ENCODE data around the gene PODXL. TPM values are rescaled to one million over a fixed set of nuclear protein-coding genes. Genes with fewer than 3 reads are reported as not detected.

Gene PODXL
- total RNA-seq, 4 donors from 2014 or later = 13.2 to 40.2 (median 26.6) TPM

DNA sequence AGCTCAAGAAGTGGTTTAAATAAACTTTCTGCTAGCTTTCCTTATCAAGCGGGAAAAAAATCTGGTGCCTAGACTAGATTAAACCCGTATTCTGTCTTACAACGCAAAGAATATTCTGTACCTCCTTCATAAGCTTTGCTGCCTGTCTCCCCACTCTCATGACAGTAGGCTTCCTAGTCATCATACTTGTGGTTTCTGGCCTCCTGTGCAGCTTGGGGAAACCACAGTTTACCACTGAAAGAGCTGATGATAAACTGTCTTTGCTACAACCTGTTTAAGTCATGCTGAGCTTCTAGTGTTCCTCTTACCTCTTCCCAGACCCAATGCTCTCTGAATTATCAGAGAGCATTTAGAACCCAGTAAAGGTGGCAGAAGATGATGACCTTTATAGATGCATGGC is 55.0 kb downstream of the PODXL start:
- WGBS, 2 donors (ENCODE audit: low coverage in 1 of 2) = 57 to 92% methylated on average over 2 to 3 of the region's 3 CpGs
- no peak for ATAC-seq

DNA sequence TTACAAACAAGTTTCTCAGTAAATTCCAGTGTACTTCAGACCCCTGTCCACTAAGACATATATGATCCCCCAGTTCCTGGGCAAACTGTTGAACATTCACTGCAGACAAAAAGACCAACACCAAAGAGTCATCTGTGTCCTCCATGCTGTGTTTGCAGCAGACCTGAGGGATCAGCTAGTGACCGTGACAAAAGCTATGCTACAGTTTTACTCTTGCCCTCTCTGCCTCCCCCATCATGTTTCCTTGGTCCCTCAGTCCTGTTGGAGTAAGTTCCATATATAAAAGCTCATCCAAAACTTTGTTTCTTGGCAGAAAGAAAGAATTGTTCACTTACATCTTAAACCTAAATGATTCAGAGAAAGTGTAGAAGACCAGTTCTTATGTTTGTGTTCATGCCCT is 56.1 kb downstream of the PODXL start:
- Histone ChIP-seq H3K4me1 (peaks cover 0 to 46% (median 13%) of the 10 kb centered on the region in 3 donors), H3K27ac (no peak overlapping the region), H3K9me3 (no peaks in the 10 kb centered on the region), H3K4me3 (no peak overlapping the region), H3K36me3 (peaks cover 0 to 27% of the 10 kb centered on the region in 2 donors), H3K27me3 (no peaks in the 10 kb centered on the region)
- TF ChIP-seq EP300 (IDR thresholded peaks at IDR 0.05) = no peak
- TF ChIP-seq, protein P1, sequence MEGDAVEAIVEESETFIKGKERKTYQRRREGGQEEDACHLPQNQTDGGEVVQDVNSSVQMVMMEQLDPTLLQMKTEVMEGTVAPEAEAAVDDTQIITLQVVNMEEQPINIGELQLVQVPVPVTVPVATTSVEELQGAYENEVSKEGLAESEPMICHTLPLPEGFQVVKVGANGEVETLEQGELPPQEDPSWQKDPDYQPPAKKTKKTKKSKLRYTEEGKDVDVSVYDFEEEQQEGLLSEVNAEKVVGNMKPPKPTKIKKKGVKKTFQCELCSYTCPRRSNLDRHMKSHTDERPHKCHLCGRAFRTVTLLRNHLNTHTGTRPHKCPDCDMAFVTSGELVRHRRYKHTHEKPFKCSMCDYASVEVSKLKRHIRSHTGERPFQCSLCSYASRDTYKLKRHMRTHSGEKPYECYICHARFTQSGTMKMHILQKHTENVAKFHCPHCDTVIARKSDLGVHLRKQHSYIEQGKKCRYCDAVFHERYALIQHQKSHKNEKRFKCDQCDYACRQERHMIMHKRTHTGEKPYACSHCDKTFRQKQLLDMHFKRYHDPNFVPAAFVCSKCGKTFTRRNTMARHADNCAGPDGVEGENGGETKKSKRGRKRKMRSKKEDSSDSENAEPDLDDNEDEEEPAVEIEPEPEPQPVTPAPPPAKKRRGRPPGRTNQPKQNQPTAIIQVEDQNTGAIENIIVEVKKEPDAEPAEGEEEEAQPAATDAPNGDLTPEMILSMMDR (IDR thresholded peaks at IDR 0.05) = no peak
- TF ChIP-seq POLR2AphosphoS5 (IDR thresholded peaks at IDR 0.05) = no peak
- no peak for TF ChIP-seq POLR2A (IDR thresholded peaks at IDR 0.05)
- ATAC-seq = no peak
- WGBS, 2 donors (ENCODE audit: low coverage in 1 of 2) = 100% methylated on average over 1 of the region's 1 CpG; no CpG with 5 or more reads in 1 of the 2 donors

More for the DNA sequence above, 55.0 kb downstream of the PODXL start:
- Histone ChIP-seq H3K4me3 (no peak overlapping the region), H3K27ac (peak overlapping the region in 1 of 4 donors; percentile 60), H3K9me3 (no peaks in the 10 kb centered on the region), H3K27me3 (no peaks in the 10 kb centered on the region), H3K36me3 (peaks cover 0 to 33% of the 10 kb centered on the region in 2 donors), H3K4me1 (peaks cover 0 to 46% (median 13%) of the 10 kb centered on the region in 3 donors)
- no peak for TF ChIP-seq EP300 (IDR thresholded peaks at IDR 0.05)
- TF ChIP-seq, protein P1 (IDR thresholded peaks at IDR 0.05) = no peak
- TF ChIP-seq POLR2AphosphoS5 (IDR thresholded peaks at IDR 0.05) = no peak

DNA sequence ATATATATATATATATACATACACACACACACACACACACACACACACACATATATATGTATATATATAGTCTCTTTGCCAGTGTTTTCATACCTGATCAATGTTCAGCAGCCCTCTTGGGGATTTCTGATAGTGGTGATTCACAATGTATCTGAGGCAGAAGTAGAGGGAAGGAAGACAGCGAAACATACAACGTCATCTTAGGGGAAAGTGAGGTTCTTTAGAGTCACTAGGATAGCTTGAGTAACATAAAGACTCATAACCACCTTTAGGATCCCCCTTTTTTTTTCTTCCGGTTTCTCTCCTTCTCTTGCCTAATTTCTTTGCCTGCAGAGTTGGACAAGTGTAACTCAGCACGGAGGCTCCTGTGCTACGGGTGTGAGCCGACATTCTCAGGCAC is 56.6 kb downstream of the PODXL start:
- no peak for ATAC-seq
- 88 to 89% methylated on average over 4 to 6 of the region's 6 CpGs for WGBS, 2 donors (ENCODE audit: low coverage in 1 of 2)
- Histone ChIP-seq H3K27me3 (no peaks in the 10 kb centered on the region), H3K4me1 (peaks cover 0 to 45% (median 13%) of the 10 kb centered on the region in 3 donors), H3K27ac (no peak overlapping the region), H3K9me3 (no peaks in the 10 kb centered on the region), H3K4me3 (no peak overlapping the region), H3K36me3 (peaks cover 0 to 27% of the 10 kb centered on the region in 2 donors)
- TF ChIP-seq POLR2A (IDR thresholded peaks at IDR 0.05) = no peak
- TF ChIP-seq, protein P1 (IDR thresholded peaks at IDR 0.05) = no peak
- no peak for TF ChIP-seq POLR2AphosphoS5 (IDR thresholded peaks at IDR 0.05)
- TF ChIP-seq EP300 (IDR thresholded peaks at IDR 0.05) = no peak

DNA sequence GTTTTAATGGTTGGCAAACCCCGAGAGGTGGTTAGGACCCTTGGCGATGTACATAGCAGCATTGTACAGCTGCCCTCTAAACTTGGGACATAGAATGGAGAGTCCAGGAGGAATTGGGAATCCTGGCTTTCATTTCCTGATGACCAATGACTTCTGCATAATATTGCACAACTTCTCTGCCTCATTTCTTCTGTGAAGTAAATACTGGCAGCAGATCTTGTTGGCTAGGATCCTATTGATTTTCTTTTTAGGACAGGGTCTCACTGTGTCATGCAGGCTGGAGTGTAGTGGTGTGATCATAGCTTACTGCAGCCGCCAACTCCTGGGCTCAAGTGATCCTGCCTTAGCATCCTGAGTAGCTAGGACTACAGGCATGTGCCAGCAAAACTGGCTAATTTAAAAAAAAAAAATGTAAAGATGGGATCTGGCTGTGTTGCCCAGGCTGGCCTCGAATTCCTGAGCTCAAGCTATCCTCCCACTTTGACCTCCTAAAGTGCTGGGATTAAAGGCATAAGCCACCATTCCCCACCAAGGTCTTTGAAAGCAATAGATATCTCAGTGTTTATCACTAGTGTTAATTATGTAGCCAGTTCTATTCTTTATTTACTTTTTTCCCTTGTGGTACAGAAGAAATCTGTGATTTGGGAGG is 58.1 kb downstream of the PODXL start:
- no peaks in the 10 kb centered on the region for H3K27me3 ChIP-seq
- peak overlapping the region in 3 of 4 donors; percentile 17 to 38 (median 31) for H3K27ac ChIP-seq
- TF ChIP-seq POLR2AphosphoS5 (IDR thresholded peaks at IDR 0.05) (peak; percentile 26), POLR2A (IDR thresholded peaks at IDR 0.05) (no peak)
- 75 to 89% methylated on average over 2 to 3 of the region's 4 CpGs for WGBS, 2 donors (ENCODE audit: low coverage in 1 of 2)
- no peak overlapping the region for H3K4me3 ChIP-seq
- no peaks in the 10 kb centered on the region for H3K9me3 ChIP-seq
- peaks cover 0 to 31% (median 7%) of the 10 kb centered on the region in 3 donors for H3K4me1 ChIP-seq
- peak; percentile 76 for ATAC-seq
- H3K36me3 ChIP-seq = peaks cover 0 to 27% of the 10 kb centered on the region in 2 donors

DNA sequence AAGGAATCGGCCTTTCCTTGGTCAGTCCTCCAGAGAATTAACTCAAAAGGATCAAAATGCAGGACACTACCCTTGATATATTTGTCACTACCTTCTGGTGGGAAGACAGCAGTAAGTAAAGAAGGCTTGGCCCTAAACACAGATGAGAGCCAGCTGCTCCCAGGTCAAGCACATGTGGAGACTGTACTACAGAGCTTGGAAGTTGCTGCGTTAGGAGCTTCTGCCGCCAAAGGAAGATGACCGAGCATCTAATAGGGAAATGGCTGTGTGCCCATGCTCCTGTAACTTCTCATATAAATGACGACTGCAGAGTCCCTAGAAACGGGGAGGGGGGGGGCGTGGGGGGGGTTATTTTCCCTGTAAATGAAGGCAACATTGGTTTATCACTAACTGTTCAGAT is 59.0 kb downstream of the PODXL start:
- H3K4me3 ChIP-seq = no peak overlapping the region
- H3K36me3 ChIP-seq = peaks cover 0 to 27% of the 10 kb centered on the region in 2 donors
- peak overlapping the region in 3 of 4 donors; percentile 17 to 38 (median 31) for H3K27ac ChIP-seq
- H3K4me1 ChIP-seq = peaks cover 0 to 22% (median 0%) of the 10 kb centered on the region in 3 donors
- no peak for TF ChIP-seq POLR2A (IDR thresholded peaks at IDR 0.05)
- no peak for TF ChIP-seq EP300 (IDR thresholded peaks at IDR 0.05)
- TF ChIP-seq, protein P1 (IDR thresholded peaks at IDR 0.05) = no peak
- 25 to 83% methylated on average over 1 to 3 of the region's 7 CpGs for WGBS, 2 donors (ENCODE audit: low coverage in 1 of 2)
- H3K27me3 ChIP-seq = no peaks in the 10 kb centered on the region
- ATAC-seq = peak; percentile 24
- no peaks in the 10 kb centered on the region for H3K9me3 ChIP-seq

Data from gastroesophageal sphincter (tissue), 4 donors.